ENCODE measurements around the gene C20orf204.

DNA sequence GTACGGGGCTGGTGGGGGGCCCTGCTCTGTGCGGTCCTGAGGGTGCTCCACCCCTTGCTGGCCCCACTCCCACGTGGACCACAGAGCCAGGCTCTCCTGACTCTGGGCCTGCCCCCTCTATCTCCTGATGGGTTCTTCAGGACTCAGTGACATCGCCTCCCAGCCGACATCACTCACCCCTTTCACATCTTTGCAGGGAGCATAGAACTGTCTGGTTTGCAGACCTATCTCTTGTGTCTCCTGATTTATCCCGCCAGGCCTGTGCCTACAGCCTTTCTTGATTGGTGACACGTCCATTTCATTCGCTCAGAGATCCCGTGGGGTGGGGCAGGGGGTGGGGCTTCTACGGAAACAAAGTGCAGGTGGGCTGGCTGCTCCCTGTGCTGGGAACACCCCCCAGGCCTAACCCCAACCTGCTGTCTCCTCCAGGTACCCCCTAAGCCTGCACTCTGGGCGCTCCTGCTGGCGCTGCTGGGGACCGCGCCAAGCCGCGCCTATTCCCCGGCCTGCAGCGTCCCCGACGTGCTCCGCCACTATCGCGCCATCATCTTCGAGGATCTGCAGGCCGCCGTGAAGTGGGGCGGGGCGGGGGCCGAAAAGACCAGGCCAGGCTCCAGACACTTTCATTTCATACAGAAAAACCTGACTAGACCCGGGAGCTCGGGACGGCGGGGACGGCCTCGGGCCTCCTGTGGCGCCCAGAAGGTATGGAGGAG is 1.7 kb downstream of the C20orf204 start:
- TF ChIP-seq POLR2A (IDR thresholded peaks at IDR 0.05): no peak
- TF ChIP-seq, protein P1, sequence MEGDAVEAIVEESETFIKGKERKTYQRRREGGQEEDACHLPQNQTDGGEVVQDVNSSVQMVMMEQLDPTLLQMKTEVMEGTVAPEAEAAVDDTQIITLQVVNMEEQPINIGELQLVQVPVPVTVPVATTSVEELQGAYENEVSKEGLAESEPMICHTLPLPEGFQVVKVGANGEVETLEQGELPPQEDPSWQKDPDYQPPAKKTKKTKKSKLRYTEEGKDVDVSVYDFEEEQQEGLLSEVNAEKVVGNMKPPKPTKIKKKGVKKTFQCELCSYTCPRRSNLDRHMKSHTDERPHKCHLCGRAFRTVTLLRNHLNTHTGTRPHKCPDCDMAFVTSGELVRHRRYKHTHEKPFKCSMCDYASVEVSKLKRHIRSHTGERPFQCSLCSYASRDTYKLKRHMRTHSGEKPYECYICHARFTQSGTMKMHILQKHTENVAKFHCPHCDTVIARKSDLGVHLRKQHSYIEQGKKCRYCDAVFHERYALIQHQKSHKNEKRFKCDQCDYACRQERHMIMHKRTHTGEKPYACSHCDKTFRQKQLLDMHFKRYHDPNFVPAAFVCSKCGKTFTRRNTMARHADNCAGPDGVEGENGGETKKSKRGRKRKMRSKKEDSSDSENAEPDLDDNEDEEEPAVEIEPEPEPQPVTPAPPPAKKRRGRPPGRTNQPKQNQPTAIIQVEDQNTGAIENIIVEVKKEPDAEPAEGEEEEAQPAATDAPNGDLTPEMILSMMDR (IDR thresholded peaks at IDR 0.05): no peak
- no peak for TF ChIP-seq EP300 (IDR thresholded peaks at IDR 0.05)
- no peak for TF ChIP-seq POLR2AphosphoS5 (IDR thresholded peaks at IDR 0.05)
